GM19193 (cell line): ENCODE results near the gene ZBTB42.

Source experiments
- POLR2A ChIP-seq: IDR thresholded peaks from 4 replicates; pipeline ENCODE4 v1.6.1; 2011; ENCODE audit not compliant: insufficient read depth, insufficient read length; ENCODE audit errors: extremely low read depth

The ZBTB42 gene

GRCh38 chr14:104784846-104785707 lies 15.8 kb upstream of the ZBTB42 start:
- no peak for TF ChIP-seq POLR2A

- TF ChIP-seq POLR2A: no peak
Observed at GRCh38 chr14:104785708-104786080, 15.2 kb upstream of the ZBTB42 start.

DNA sequence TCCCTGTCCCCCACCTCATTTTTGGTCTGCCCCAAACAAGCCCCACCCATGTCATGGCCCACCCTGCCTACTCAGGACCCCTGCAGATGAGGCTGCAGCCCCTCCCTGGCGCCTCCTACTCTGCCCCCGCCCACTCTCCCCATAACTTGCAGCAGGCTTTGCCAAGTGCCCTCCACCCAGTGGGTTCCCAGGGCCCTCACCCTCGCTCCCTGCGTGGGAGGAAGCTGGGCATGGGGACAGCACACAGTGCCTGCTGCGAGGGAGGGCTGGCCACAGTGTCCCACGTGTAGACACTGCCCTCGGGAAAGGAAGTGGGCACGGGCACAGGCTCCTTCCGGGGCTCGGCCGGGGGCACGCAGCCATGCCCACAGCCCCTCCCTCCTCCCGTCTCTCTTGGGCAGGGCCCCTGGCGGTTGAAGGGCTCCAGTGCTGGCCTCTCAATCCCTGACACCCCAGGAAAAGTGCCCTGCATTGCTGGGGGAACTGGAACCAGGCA lies 14.8 kb upstream of the ZBTB42 start:
- no peak for TF ChIP-seq POLR2A

- no peak for TF ChIP-seq POLR2A
Observed at GRCh38 chr14:104786726-104787675, 13.9 kb upstream of the ZBTB42 start.

DNA sequence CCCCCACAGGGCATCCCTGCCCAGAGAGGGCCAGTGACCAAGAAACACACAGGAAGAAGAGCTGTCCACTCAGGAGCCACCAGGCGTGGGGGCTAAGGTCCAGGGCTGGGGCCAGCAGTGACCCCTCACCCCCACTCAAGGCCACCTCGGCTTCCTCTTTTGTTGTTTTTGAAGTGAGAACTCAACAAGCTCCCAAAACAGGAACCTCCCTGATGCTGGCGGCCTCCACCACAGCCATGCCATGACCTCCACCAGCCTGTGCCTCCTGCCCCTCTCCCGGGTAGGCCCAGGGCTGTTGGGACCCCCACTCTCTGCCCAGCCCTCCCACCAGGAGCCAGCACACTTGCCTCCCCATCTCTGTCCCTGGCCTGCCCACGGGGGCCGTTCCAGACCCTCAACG lies 13.2 kb upstream of the ZBTB42 start:
- TF ChIP-seq POLR2A: no peak

DNA sequence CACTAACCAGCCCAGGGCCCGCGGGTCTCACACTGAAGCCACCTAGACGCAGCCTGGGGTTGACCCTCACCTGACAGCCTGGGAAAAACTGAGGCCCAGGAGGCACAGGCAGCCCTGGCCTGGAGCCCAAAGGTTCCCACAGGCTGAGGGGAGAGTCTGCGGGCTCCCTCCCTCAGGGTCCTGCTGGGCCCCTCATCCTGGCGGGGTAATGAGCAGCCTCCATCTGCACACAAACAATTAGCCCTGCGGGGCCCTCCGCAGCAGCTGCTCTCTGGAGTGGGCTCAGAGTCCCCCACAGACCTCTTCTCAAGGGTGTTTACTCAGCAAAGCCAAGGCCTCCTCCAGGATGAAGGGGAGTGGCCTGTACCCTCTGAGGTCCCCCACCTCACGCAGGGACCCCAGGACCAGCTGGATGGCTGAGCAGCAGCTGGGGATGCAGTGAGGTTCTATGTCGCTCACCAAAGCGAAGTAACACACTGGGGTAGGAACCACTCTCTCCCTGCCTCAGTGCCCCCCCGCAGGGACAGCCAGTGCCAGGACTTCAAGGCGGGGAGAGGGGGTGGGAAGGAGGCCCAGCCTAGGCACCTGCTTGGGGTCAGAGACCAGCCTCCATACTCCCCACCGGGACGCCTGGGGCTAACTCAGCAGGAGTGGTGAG lies 12.6 kb upstream of the ZBTB42 start:
- no peak for TF ChIP-seq POLR2A

- no peak for TF ChIP-seq POLR2A
Observed at GRCh38 chr14:104788873-104789663, 11.8 kb upstream of the ZBTB42 start.

DNA sequence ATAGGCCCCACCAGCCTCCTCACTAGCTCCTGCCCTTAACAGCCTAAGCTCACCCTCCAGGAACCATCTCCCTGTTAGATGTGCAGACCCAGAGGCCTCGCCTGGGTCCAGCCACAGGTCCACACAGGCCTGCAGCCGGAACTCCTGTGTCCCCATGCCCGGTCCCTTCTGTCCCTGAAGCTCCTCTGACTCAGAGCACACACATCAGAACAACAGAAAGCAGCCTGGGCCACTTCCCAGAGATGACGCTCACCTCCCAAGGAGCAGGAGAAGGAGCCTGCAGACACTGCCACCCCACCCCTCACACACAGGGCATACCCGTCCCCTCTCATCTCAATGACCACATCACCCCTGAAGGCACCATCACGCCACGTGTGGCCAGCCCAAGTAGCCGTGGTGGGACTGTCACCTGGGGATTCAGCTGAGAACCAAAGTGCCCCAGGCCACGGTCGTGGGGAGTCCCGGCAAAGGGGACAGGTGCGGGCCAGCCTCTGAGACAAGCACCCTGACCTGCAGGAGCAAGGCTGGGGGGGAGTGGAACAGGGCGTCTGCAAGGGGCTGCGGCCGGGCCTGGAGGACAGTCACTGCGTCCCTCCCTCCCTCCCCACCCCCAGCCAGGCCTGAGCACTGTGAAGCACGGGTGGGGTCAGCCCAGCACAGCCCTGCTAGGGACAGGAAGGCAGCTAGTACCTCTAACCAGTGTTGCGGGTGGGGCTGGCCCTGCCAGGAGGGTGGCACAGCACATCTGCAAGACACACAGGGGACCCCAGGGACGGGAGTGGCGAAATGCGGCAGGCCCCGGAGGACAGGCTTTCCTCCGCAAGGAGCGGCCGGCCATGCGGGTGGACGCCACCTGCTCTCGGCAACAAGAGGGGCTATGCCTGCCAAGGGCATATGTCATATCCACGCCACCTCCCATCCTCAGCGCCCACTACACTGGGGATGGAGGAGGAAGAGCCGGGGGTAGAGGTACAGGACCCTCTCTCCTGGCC lies 10.9 kb upstream of the ZBTB42 start:
- no peak for TF ChIP-seq POLR2A

GRCh38 chr14:104791425-104791824 lies 9.5 kb upstream of the ZBTB42 start:
- TF ChIP-seq POLR2A: no peak

DNA sequence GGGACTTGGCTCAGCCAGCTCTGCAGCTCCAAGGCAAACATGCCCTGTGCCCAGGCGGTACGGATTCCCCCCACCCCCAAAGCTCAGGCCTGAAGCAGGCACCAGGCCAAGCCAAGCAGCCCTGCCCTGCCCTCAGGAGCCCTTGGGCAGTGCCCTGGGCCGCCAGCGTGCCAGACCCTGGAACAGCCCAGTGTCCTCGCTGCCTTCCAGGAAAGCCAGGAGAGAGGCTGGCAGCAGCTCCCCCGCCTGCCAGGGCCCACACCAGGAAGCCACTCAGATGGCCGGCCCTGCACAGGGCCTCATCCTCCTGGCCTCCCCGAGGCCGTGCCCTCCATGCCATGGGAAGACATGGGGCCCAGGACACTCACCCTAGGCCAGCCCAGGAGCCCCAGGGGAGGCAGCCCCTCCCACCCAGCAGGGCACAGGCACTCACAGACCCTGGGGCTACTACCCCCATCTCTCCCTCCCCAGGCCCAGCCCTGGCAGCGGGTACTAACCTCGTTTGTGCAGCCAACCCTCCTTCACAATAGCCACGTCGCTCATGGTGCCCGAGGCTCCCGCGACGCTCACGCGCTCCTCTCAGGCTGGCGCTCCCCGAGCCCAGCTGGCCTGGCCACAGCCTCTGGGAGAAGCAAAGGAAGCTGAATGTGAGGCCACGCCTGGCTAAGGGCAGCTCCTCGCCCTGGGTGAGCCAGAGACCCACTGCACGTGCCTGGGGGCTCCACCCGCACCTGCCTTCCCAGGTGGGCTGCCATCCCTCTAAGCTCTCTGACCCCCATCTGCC lies 8.6 kb upstream of the ZBTB42 start:
- no peak for TF ChIP-seq POLR2A

- TF ChIP-seq POLR2A: no peak
Observed at GRCh38 chr14:104792945-104793702, 7.8 kb upstream of the ZBTB42 start.

DNA sequence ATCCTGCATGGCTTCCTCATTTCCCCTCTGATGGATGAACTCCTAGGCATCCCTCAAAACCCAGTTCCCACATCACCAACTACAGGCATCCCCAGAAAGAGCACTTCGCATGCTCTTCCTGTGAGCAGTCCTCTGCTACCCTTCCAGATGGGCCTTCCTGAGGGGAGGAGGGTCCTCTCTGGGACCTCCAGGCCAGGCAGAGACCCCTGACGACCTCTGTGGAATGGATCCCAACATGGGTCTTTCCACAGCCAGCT lies 7.3 kb upstream of the ZBTB42 start:
- no peak for TF ChIP-seq POLR2A

DNA sequence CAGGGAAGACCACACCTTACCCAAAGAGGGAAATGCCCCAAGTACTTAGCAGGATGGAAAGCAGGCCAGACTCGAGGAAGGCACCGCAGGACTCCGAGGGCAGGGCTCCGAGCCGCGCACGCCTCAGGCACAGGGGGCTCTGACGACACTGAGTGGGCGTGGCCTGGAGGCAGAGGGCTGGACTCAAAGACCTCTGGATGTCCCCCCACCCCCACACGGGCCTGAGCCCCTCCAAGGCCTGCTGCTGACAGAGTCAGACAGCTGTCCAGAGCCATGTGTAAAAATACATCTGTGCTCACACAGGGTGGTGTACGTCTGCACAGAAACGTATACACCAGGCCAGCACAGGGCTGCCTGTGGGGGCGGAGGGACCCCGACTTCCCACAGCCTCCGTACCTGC lies 6.8 kb upstream of the ZBTB42 start:
- no peak for TF ChIP-seq POLR2A

GRCh38 chr14:104794631-104794992 lies 6.3 kb upstream of the ZBTB42 start:
- no peak for TF ChIP-seq POLR2A
